H54 (cell line): ENCODE measurements around the gene EML1.

ENCODE experiments used
- DNase-seq: peaks from one replicate; pipeline ENCODE4 v3.0.0; 2011; ENCODE audit warnings: low spot score, mixed read lengths; ENCODE audit not compliant: insufficient read length
- FAIRE-seq: peaks from 3 replicates; lab custom pipeline; 2011; peaks lifted over from hg19 to GRCh38; lab: Jason Lieb, UNC
- POLR2A ChIP-seq: IDR thresholded peaks from 2 replicates; pipeline ENCODE4 v1.6.1; 2011; ENCODE audit warnings: low read depth, mild to moderate bottlenecking, low read length

EML1 gene

GRCh38 chr14:99855271-99855670 is 62.1 kb downstream of the EML1 start:
- FAIRE-seq (no peak), DNase-seq (no peak)
- no peak for TF ChIP-seq POLR2A

- TF ChIP-seq POLR2A, result no peak
- no peak for DNase-seq
- no peak for FAIRE-seq
These were observed 64.3 kb downstream of the EML1 start for GRCh38 chr14:99857551-99857950.

- no peak for TF ChIP-seq POLR2A
- FAIRE-seq, result no peak
- no peak for DNase-seq
These were observed 67.0 kb downstream of the EML1 start for GRCh38 chr14:99860219-99860618.

GRCh38 chr14:99862136-99862535 is 68.9 kb downstream of the EML1 start:
- FAIRE-seq (no peak), DNase-seq (no peak)
- TF ChIP-seq POLR2A, result no peak

- FAIRE-seq (no peak), DNase-seq (no peak)
- no peak for TF ChIP-seq POLR2A
These were observed 69.8 kb downstream of the EML1 start for GRCh38 chr14:99863059-99863458.

GRCh38 chr14:99865408-99865807 is 72.2 kb downstream of the EML1 start:
- no peak for FAIRE-seq
- TF ChIP-seq POLR2A, result no peak
- DNase-seq, result no peak

- DNase-seq (no peak), FAIRE-seq (no peak)
- TF ChIP-seq POLR2A, result no peak
These were observed 77.4 kb downstream of the EML1 start for GRCh38 chr14:99870617-99871016.

- DNase-seq (no peak), FAIRE-seq (no peak)
- no peak for TF ChIP-seq POLR2A
These were observed 78.6 kb downstream of the EML1 start for GRCh38 chr14:99871771-99872170.

GRCh38 chr14:99872786-99873440 is 79.7 kb downstream of the EML1 start:
- FAIRE-seq, result no peak
- TF ChIP-seq POLR2A, result no peak
- no peak for DNase-seq

GRCh38 chr14:99873653-99874052 is 80.4 kb downstream of the EML1 start:
- DNase-seq, result no peak
- no peak for FAIRE-seq
- TF ChIP-seq POLR2A, result no peak

- TF ChIP-seq POLR2A, result no peak
- DNase-seq (no peak), FAIRE-seq (no peak)
These were observed 81.1 kb downstream of the EML1 start for GRCh38 chr14:99874306-99874705.

- DNase-seq (no peak), FAIRE-seq (no peak)
- TF ChIP-seq POLR2A, result no peak
These were observed 82.2 kb downstream of the EML1 start for GRCh38 chr14:99875421-99875820.

GRCh38 chr14:99875836-99876235 is 82.6 kb downstream of the EML1 start:
- TF ChIP-seq POLR2A, result no peak
- no peak for DNase-seq
- no peak for FAIRE-seq

GRCh38 chr14:99876406-99876805 is 83.2 kb downstream of the EML1 start:
- TF ChIP-seq POLR2A, result no peak
- FAIRE-seq, result no peak
- no peak for DNase-seq

GRCh38 chr14:99878563-99878962 is 85.3 kb downstream of the EML1 start:
- DNase-seq (no peak), FAIRE-seq (no peak)
- no peak for TF ChIP-seq POLR2A
